Fibroblast of the aortic adventitia (primary cell): ENCODE measurements around the gene GLTP. TPM values are rescaled to one million over a fixed set of nuclear protein-coding genes. Genes with fewer than 3 reads are reported as not detected.

Source experiments
- DNase-seq: peaks from one replicate; pipeline ENCODE4 v3.0.0-alpha.2; 2010; ENCODE audit warnings: low read depth
- H3K4me3 ChIP-seq: 2 replicates; pipeline ENCODE4 v1.5.1; 2011; ENCODE audit warnings: low read depth, mild to moderate bottlenecking, control low read depth, low read length, moderate library complexity
- CTCF ChIP-seq: IDR thresholded peaks from 2 replicates; pipeline ENCODE4 v1.5.1; 2011; ENCODE audit warnings: mild to moderate bottlenecking, low read length, control low read depth, inconsistent platforms; ENCODE audit not compliant: insufficient read depth
- total RNA-seq: library from RNA; depleted of rRNA; stranded (reverse); fragments of >200 nt; gene quantifications from 2 replicates; pipeline ENCODE4 v1.2.3, GENCODE V29; 2012; ENCODE audit warnings: low replicate concordance

GLTP gene
- total RNA-seq, 1 donor, result 55.1 TPM

- TF ChIP-seq CTCF, result no peak
- H3K4me3 ChIP-seq, result no peak overlapping the region
- no peak for DNase-seq
These were observed 35.7 kb upstream of the GLTP start for GRCh38 chr12:109916045-109916444.

- DNase-seq, result no peak
- TF ChIP-seq CTCF, result no peak
- H3K4me3 ChIP-seq, result no peak overlapping the region
These were observed 35.1 kb upstream of the GLTP start for GRCh38 chr12:109915171-109916040.

DNA sequence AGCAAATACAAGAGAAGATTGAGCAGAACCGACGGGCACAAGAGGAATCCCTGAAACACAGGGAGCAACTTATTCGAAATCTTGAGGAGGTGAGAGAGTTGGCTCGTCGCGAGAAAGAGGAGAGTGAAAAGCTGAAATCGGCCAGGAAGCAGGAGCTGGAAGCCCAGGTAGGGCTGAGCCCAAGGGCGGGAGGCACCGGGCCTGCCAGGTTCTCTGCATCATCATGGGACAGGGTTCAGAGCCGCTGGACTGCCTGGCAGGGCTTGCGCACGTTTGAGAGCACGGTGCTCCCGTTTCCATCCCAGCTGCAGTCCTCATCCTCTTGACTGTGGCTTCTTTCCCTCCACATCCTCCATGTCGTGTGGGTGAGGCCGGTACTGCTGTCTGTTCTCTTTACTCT is 34.1 kb upstream of the GLTP start:
- H3K4me3 ChIP-seq, result no peak overlapping the region
- DNase-seq, result no peak
- no peak for TF ChIP-seq CTCF

- no peak overlapping the region for H3K4me3 ChIP-seq
- no peak for TF ChIP-seq CTCF
- DNase-seq, result no peak
These were observed 32.5 kb upstream of the GLTP start for GRCh38 chr12:109912855-109913321.

- DNase-seq, result peak; percentile 15
- no peak overlapping the region for H3K4me3 ChIP-seq
- peak; percentile 31 for TF ChIP-seq CTCF
These were observed 30.6 kb upstream of the GLTP start for GRCh38 chr12:109910969-109911348.

DNA sequence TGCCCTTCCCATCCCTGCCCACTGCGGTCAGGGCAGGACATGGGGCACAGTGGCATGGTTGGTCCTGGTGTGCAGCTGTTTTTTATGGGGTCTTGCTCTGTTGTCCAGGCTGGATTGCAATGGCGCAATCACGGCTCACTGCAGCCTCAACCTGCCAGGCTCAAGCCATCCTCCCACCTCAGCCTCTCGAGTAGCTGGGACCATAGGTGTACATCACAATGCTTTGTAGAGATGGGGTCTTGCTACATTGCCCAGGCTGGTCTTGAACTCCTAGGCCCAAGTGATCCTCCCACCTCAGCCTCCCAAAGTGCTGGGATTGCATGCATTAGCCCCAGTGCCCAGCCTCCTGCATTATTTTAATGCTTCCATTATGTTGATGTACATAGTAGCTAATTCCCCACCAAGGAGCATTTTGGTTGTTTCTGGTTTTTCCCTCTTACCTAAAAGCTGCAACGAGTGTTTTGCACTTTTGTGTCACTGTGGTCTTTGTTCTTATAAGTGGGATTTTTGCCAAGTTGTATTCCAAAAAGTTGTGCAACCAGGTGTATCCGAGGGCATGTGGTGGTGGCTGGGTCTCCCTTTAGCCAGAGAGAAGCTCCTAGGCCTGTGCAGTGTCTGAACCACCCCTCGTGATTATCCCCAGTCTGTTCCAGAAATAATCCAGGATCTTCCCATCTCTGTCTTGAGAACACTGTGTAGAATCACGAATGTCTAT is 30.1 kb upstream of the GLTP start:
- no peak overlapping the region for H3K4me3 ChIP-seq
- TF ChIP-seq CTCF, result no peak
- no peak for DNase-seq
